ENCODE data around the gene FOXP1.

- TF ChIP-seq POLR2AphosphoS5 (IDR thresholded peaks at IDR 0.05) (no peak), CTCF (IDR thresholded peaks at IDR 0.05) (no peak)
Observed at GRCh38 chr3:71614869-71615268, 31.3 kb upstream of the FOXP1 start.

Measured in breast epithelium (tissue), 3 donors.